CD4-positive, CD25-positive, alpha-beta regulatory T cell (primary cell): ENCODE results near the gene CCHCR1. TPM values are rescaled to one million over a fixed set of nuclear protein-coding genes. Genes with fewer than 3 reads are reported as not detected.
"Not testable (repeated sequence)": the region's sequence is repeated elsewhere in the genome, so short reads cannot be mapped to it uniquely, and the experiment has no call there.

Experiments used
- ATAC-seq, 2 donors: fragments of 150-1000 bp; cut with Tn5 transposase; one replicate each; pipeline ENCODE4 v1.10.0; 2021; ENCODE audit warnings: low read depth in 2 of 2, moderate number of reproducible peaks in 2 of 2, moderate library complexity in 1 of 2
- DNase-seq, 3 donors: peaks; one replicate each; pipeline versions ENCODE4 v3.0.0 to v3.0.0-alpha.2; 2012 to 2022; ENCODE audit warnings: mixed read lengths in 1 of 3
- H3K27ac ChIP-seq: one replicate; pipeline ENCODE4 v1.7.0; 2013; ENCODE audit warnings: mild to moderate bottlenecking, low read length; ENCODE audit not compliant: insufficient read depth, poor library complexity, severe bottlenecking
- H3K27me3 ChIP-seq: one replicate; pipeline ENCODE4 v1.7.0; 2013; ENCODE audit warnings: low read length; ENCODE audit not compliant: control insufficient read depth, insufficient read depth
- H3K36me3 ChIP-seq: one replicate; pipeline ENCODE4 v1.7.0; 2013; ENCODE audit warnings: mild to moderate bottlenecking, low read length, moderate library complexity; ENCODE audit not compliant: control insufficient read depth, insufficient read depth
- H3K4me1 ChIP-seq: 2 replicates; pipeline ENCODE4 v1.7.0; 2013; ENCODE audit warnings: mild to moderate bottlenecking, low read length; ENCODE audit not compliant: insufficient read depth, control insufficient read depth, poor library complexity, severe bottlenecking
- H3K4me3 ChIP-seq: one replicate; pipeline ENCODE4 v1.7.0; 2013; ENCODE audit warnings: low read depth, mild to moderate bottlenecking, low read length, moderate library complexity
- H3K9me3 ChIP-seq, 2 experiments: 1 replicate in 1 of 2; 2 replicates in 1 of 2; pipeline ENCODE4 v1.7.0; 2013; ENCODE audit warnings: low read length in 2 of 2, mild to moderate bottlenecking in 1 of 2, moderate library complexity in 1 of 2; ENCODE audit not compliant: control insufficient read depth in 2 of 2
- H3K27ac Mint-ChIP-seq, 3 donors: one replicate each; pipeline ENCODE4 v1.8.0; 2020 to 2022; ENCODE audit warnings: mild to moderate bottlenecking in 3 of 3, mixed read lengths in 3 of 3, moderate library complexity in 2 of 3
- H3K27me3 Mint-ChIP-seq: one replicate; pipeline ENCODE4 v1.8.0; 2022; ENCODE audit warnings: mild to moderate bottlenecking, mixed read lengths
- H3K36me3 Mint-ChIP-seq: one replicate; pipeline ENCODE4 v1.8.0; 2020; ENCODE audit warnings: mixed read lengths
- H3K4me1 Mint-ChIP-seq, 4 donors: one replicate each; pipeline ENCODE4 v1.8.0; 2020 to 2022; ENCODE audit warnings: mixed read lengths in 4 of 4, mild to moderate bottlenecking in 1 of 4
- H3K4me3 Mint-ChIP-seq, 4 donors: one replicate each; pipeline ENCODE4 v1.8.0; 2020 to 2022; ENCODE audit warnings: mild to moderate bottlenecking in 4 of 4, mixed read lengths in 4 of 4, moderate library complexity in 3 of 4
- H3K9me3 Mint-ChIP-seq, 7 donors: one replicate each; pipeline ENCODE4 v1.8.0; 2020 to 2022; ENCODE audit warnings: mixed read lengths in 7 of 7, mild to moderate bottlenecking in 3 of 7, moderate library complexity in 2 of 7
- polyA plus RNA-seq, 4 donors: library from polyadenylated mRNA; unstranded; fragments of 300-500 nt; fragmentation: Illumina TruSeq; gene quantifications; one replicate each; pipeline ENCODE4 v1.2.3, GENCODE V29; 2021
- total RNA-seq: library from RNA; stranded (reverse); gene quantifications from one replicate; pipeline ENCODE4 v1.2.3, GENCODE V29; 2022

Gene CCHCR1
- total and polyA plus RNA-seq, 5 donors from 2014 or later, result 3.5 to 27.2 (median 6.6) TPM

GRCh38 chr6:31196251-31197022, 38.8 kb upstream of the CCHCR1 start:
- not testable (repeated sequence) for H3K9me3 Mint-ChIP-seq, H3K27me3 ChIP-seq, H3K9me3 ChIP-seq, H3K27me3 Mint-ChIP-seq, DNase-seq, ATAC-seq
- H3K36me3 Mint-ChIP-seq, result peaks cover 19% of the 10 kb centered on the region
- H3K4me3 Mint-ChIP-seq, result peak overlapping the region; percentile 88 to 93 (median 90)
- H3K4me1 ChIP-seq, result peaks cover 45% of the 10 kb centered on the region
- H3K36me3 ChIP-seq, result peaks cover 11% of the 10 kb centered on the region
- peak overlapping the region; percentile 79 for H3K4me3 ChIP-seq
- H3K27ac Mint-ChIP-seq, result peak overlapping the region; percentile 95 to 98 (median 96)
- peak overlapping the region; percentile 100 for H3K27ac ChIP-seq
- H3K4me1 Mint-ChIP-seq, result peaks cover 4 to 63% (median 36%) of the 10 kb centered on the region in 4 donors

DNA sequence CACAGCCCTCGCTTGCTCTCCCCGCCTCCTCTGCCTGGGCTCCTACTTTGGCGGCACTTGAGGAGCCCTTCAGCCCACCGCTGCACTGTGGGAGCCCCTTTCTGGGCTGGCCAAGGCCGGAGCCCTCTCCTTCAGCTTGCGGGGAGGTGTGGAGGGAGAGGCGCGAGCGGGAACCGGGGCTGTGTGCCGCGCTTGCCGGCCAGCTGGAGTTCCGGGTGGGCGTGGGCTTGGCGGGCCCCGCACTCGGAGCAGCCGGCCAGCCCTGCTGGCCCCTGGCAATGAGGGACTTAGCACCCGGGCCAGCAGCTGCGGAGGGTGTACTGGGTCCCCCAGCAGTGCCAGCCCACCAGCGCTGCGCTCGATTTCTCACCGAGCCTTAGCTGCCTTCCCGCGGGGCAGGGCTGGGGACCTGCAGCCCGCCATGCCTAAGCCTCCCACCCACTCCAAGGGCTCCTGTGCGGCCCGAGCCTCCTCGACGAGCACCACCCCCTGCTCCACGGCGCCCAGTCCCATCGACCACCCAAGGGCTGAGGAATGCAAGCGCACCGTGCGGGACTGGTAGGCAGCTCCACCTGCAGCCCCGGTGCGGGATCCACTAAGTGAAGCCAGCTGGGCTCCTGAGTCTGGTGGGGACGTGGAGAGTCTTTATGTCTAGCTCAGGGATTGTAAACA, 37.8 kb upstream of the CCHCR1 start:
- Mint-ChIP-seq H3K27ac (peak overlapping the region in 2 of 3 donors; percentile 95 to 96), H3K4me3 (peak overlapping the region in 3 of 4 donors; percentile 88 to 91 (median 90)), H3K4me1 (peaks cover 4 to 54% (median 31%) of the 10 kb centered on the region in 4 donors), H3K36me3 (peaks cover 12% of the 10 kb centered on the region)
- H3K9me3 Mint-ChIP-seq, ATAC-seq, H3K9me3 ChIP-seq, DNase-seq, H3K27ac ChIP-seq, H3K27me3 ChIP-seq, H3K27me3 Mint-ChIP-seq, H3K4me3 ChIP-seq, H3K36me3 ChIP-seq: not testable (repeated sequence)
- peaks cover 37% of the 10 kb centered on the region for H3K4me1 ChIP-seq

DNA sequence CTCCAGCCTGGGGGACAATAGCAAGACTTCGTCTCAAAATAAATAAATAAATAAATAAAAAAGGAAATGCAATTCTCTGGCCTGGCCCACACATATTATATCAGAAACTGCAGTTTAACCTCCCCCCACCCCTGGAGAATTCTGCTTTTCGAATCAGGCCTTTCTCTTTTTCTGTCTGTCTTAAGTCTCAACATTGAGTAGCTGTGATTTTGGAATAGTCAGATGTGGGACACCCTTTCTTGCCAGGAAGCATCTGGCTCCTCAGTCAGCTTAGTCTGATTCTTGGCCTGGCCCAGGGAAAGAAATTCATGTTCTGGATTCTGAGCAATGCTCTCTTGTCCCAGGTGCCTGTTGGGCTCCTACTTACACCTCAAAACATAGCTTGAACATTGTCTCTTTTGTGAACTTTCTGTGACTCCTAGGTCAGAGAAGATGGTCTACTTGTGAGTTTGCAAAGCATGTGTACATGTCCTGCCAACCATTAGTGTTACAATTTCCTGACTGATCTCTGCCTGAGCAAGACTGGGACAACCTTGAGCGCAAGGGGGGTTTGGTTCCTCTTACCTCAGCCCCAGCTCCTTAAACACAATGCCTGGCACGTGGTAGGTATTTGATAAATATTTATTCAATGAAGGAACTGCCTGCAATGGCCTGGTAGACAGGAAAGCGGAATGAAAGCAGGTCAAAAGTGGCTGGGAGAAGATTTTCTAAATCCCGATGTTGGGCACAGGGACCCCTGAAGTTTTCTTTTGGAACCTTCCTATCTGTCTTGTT, 36.6 kb upstream of the CCHCR1 start:
- H3K27me3 Mint-ChIP-seq, result peaks cover 5% of the 10 kb centered on the region
- ATAC-seq (no peak), DNase-seq (no peak)
- no peaks in the 10 kb centered on the region for H3K9me3 ChIP-seq
- H3K9me3 Mint-ChIP-seq, result peaks cover 0 to 2% (median 0%) of the 10 kb centered on the region in 7 donors
- H3K27ac Mint-ChIP-seq, result peak overlapping the region in 2 of 3 donors; percentile 51 to 65
- H3K4me3 ChIP-seq, result no peak overlapping the region
- peaks cover 4 to 42% (median 26%) of the 10 kb centered on the region in 4 donors for H3K4me1 Mint-ChIP-seq
- H3K36me3 Mint-ChIP-seq, result peaks cover 7% of the 10 kb centered on the region
- no peaks in the 10 kb centered on the region for H3K27me3 ChIP-seq
- peaks cover 5% of the 10 kb centered on the region for H3K36me3 ChIP-seq
- H3K27ac ChIP-seq, result no peak overlapping the region
- H3K4me3 Mint-ChIP-seq, result peak overlapping the region; percentile 14 to 46 (median 44)
- H3K4me1 ChIP-seq, result peaks cover 25% of the 10 kb centered on the region

DNA sequence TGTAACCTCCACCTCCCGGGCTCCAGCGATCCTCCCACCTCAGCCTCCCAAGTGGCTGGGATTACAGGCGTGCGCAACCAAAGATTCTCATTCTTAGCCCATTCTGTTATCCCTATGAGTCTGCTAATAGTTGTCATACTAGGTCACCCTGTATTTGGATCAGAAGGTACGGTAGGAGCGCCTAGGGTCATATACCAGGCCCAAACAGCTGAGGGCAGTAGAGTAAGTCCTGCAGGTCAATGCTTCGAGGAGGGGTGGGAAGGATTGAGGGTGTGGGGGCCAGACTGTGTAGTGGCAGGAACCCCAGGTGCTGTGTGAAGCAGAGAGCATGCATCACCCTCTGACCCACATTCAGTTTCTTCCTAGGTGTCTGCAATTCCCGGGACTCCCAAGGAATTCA, 35.6 kb upstream of the CCHCR1 start:
- Mint-ChIP-seq H3K27ac (peak overlapping the region in 1 of 3 donors; percentile 52), H3K36me3 (peaks cover 4% of the 10 kb centered on the region), H3K27me3 (peaks cover 5% of the 10 kb centered on the region), H3K9me3 (peaks cover 0 to 2% (median 0%) of the 10 kb centered on the region in 7 donors), H3K4me1 (peaks cover 4 to 37% (median 25%) of the 10 kb centered on the region in 4 donors), H3K4me3 (peak overlapping the region in 1 of 4 donors; percentile 23)
- no peak for ATAC-seq
- no peak for DNase-seq
- Histone ChIP-seq H3K4me1 (peaks cover 20% of the 10 kb centered on the region), H3K9me3 (no peaks in the 10 kb centered on the region), H3K36me3 (peaks cover 5% of the 10 kb centered on the region), H3K4me3 (no peak overlapping the region), H3K27ac (no peak overlapping the region), H3K27me3 (no peaks in the 10 kb centered on the region)

DNA sequence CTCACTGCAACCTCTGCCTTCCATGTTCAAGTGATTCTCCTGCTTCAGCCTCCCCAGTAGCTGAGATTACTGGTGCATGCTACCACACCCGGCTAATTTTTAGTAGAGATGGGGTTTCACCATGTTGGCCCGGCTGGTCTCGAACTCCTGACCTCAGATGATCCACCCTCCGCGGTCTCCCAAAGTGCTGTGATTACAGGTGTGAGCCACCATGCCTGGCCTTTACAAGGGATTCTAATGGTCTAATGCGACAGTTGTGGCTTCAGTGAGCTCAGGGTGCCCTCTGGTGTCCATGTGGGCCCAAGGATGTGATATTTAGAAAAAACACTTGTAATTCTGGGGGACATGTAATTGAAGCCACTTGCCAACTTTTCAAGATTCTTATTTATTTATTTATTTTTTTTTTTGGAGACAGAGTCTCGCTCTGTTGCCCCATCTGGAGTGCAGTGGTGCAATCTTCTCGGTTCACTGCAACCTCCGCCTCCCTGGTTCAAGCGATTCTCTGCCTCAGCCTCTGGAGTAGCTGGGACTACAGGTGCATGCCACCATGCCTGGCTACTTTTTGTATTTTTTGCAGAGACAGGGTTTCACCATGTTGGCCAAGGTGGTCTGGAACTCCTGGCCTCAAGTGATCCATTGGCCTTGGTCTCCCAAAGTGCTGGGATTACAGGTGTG, 35.0 kb upstream of the CCHCR1 start:
- Mint-ChIP-seq H3K4me3 (peak overlapping the region in 2 of 4 donors; percentile 28 to 48), H3K27ac (peak overlapping the region in 2 of 3 donors; percentile 46 to 52), H3K4me1 (peaks cover 4 to 33% (median 23%) of the 10 kb centered on the region in 4 donors)
- H3K9me3 Mint-ChIP-seq, ATAC-seq, H3K9me3 ChIP-seq, H3K27ac ChIP-seq, H3K4me3 ChIP-seq, H3K27me3 Mint-ChIP-seq, H3K36me3 ChIP-seq, H3K27me3 ChIP-seq, H3K36me3 Mint-ChIP-seq: not testable (repeated sequence)
- H3K4me1 ChIP-seq, result peaks cover 19% of the 10 kb centered on the region
- DNase-seq, result peak; percentile 38 to 76 (median 59)

- DNase-seq (no peak), ATAC-seq (no peak)
- no peak overlapping the region for H3K27ac Mint-ChIP-seq
- no peaks in the 10 kb centered on the region for H3K36me3 Mint-ChIP-seq
- H3K4me3 Mint-ChIP-seq, result no peak overlapping the region
- peaks cover 0 to 23% (median 13%) of the 10 kb centered on the region in 4 donors for H3K4me1 Mint-ChIP-seq
- Histone ChIP-seq H3K36me3 (peaks cover 5% of the 10 kb centered on the region), H3K4me1 (peaks cover 6% of the 10 kb centered on the region), H3K27me3 (no peaks in the 10 kb centered on the region), H3K4me3 (no peak overlapping the region), H3K27ac (no peak overlapping the region), H3K9me3 (no peaks in the 10 kb centered on the region)
- H3K27me3 Mint-ChIP-seq, result no peaks in the 10 kb centered on the region
- no peaks in the 10 kb centered on the region for H3K9me3 Mint-ChIP-seq
Measured at GRCh38 chr6:31190488-31190887, 32.9 kb upstream of the CCHCR1 start.

DNA sequence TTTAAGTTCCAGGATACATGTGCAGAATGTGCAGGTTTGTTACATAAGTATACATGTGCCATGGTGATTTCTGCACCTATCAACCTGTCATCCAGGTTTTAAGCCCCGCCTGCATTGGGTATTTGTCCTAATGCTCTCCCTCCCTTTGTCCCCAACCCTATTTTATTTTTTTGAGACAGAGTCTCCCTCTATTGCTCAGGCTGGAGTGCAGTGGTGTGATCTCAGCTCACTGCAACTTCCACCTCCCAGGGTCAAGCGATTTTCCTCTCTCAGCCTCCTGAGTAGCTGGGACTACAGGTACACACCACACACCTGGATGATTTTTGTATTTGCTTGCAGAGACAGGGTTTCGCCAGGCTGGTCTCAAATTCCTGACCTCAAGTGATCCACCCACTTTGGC, 31.6 kb upstream of the CCHCR1 start:
- peaks cover 0 to 16% (median 8%) of the 10 kb centered on the region in 4 donors for H3K4me1 Mint-ChIP-seq
- not testable (repeated sequence) for H3K9me3 Mint-ChIP-seq, H3K36me3 Mint-ChIP-seq, H3K4me3 ChIP-seq, H3K27me3 Mint-ChIP-seq, H3K4me3 Mint-ChIP-seq, H3K4me1 ChIP-seq, ATAC-seq, DNase-seq, H3K27me3 ChIP-seq, H3K27ac Mint-ChIP-seq, H3K27ac ChIP-seq, H3K9me3 ChIP-seq, H3K36me3 ChIP-seq
